ENCODE data around the gene ANKRD60.

GRCh38 chr20:58277107-58277506 lies 48.7 kb upstream of the ANKRD60 start:
- TF ChIP-seq, protein P1, sequence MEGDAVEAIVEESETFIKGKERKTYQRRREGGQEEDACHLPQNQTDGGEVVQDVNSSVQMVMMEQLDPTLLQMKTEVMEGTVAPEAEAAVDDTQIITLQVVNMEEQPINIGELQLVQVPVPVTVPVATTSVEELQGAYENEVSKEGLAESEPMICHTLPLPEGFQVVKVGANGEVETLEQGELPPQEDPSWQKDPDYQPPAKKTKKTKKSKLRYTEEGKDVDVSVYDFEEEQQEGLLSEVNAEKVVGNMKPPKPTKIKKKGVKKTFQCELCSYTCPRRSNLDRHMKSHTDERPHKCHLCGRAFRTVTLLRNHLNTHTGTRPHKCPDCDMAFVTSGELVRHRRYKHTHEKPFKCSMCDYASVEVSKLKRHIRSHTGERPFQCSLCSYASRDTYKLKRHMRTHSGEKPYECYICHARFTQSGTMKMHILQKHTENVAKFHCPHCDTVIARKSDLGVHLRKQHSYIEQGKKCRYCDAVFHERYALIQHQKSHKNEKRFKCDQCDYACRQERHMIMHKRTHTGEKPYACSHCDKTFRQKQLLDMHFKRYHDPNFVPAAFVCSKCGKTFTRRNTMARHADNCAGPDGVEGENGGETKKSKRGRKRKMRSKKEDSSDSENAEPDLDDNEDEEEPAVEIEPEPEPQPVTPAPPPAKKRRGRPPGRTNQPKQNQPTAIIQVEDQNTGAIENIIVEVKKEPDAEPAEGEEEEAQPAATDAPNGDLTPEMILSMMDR (IDR thresholded peaks at IDR 0.05): no peak
- TF ChIP-seq POLR2A (IDR thresholded peaks at IDR 0.05): no peak

All from lower leg skin (tissue), 3 donors.